Chondrocyte (in vitro differentiated cells): ENCODE data around the gene KIF25. TPM values are rescaled to one million over a fixed set of nuclear protein-coding genes. Genes with fewer than 3 reads are reported as not detected.

Experiments used
- DNase-seq: peaks from one replicate; pipeline ENCODE4 v3.0.0; 2021; ENCODE audit warnings: mixed read lengths, low spot score
- H3K27ac Mint-ChIP-seq: one replicate; pipeline ENCODE4 v1.8.0; 2021; ENCODE audit warnings: mild to moderate bottlenecking, moderate library complexity, mixed read lengths; ENCODE audit not compliant: unreplicated experiment
- H3K27me3 Mint-ChIP-seq: 2 replicates; pipeline ENCODE4 v1.8.0; 2021; ENCODE audit warnings: low read depth, mixed read lengths
- H3K36me3 Mint-ChIP-seq: 2 replicates; pipeline ENCODE4 v1.8.0; 2021; ENCODE audit warnings: low read depth, mixed read lengths
- H3K4me1 Mint-ChIP-seq: 2 replicates; pipeline ENCODE4 v1.8.0; 2021; ENCODE audit warnings: low read depth, mild to moderate bottlenecking, mixed read lengths
- H3K4me3 Mint-ChIP-seq: one replicate; pipeline ENCODE4 v1.8.0; 2021; ENCODE audit warnings: mild to moderate bottlenecking, moderate library complexity, mixed read lengths; ENCODE audit not compliant: unreplicated experiment
- H3K9me3 Mint-ChIP-seq: 2 replicates; pipeline ENCODE4 v1.8.0; 2021; ENCODE audit warnings: low read depth, mixed read lengths
- total RNA-seq: library from RNA; stranded (reverse); gene quantifications from 3 replicates; pipeline ENCODE4 v1.2.1, GENCODE V29; 2021
- TF ChIP-seq, protein P1 (sequence below): fragments of 200-600 bp; sonication (generic); IDR thresholded peaks from 2 replicates; pipeline ENCODE4 v1.5.0; 2021; ENCODE audit warnings: antibody characterized with exemption, mild to moderate bottlenecking, moderate library complexity

KIF25 gene
- total RNA-seq, 1 donor from 2014 or later, result not detected

- no peaks in the 10 kb centered on the region for H3K9me3 Mint-ChIP-seq
- H3K27ac Mint-ChIP-seq, result no peak overlapping the region
- no peak overlapping the region for H3K4me3 Mint-ChIP-seq
- H3K27me3 Mint-ChIP-seq, result peaks cover 4% of the 10 kb centered on the region
- H3K4me1 Mint-ChIP-seq, result peaks cover 11% of the 10 kb centered on the region
- no peaks in the 10 kb centered on the region for H3K36me3 Mint-ChIP-seq
- TF ChIP-seq, protein P1, sequence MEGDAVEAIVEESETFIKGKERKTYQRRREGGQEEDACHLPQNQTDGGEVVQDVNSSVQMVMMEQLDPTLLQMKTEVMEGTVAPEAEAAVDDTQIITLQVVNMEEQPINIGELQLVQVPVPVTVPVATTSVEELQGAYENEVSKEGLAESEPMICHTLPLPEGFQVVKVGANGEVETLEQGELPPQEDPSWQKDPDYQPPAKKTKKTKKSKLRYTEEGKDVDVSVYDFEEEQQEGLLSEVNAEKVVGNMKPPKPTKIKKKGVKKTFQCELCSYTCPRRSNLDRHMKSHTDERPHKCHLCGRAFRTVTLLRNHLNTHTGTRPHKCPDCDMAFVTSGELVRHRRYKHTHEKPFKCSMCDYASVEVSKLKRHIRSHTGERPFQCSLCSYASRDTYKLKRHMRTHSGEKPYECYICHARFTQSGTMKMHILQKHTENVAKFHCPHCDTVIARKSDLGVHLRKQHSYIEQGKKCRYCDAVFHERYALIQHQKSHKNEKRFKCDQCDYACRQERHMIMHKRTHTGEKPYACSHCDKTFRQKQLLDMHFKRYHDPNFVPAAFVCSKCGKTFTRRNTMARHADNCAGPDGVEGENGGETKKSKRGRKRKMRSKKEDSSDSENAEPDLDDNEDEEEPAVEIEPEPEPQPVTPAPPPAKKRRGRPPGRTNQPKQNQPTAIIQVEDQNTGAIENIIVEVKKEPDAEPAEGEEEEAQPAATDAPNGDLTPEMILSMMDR, result no peak
- DNase-seq, result no peak
Observed at GRCh38 chr6:168056892-168057527, 59.5 kb downstream of the KIF25 start.

DNA sequence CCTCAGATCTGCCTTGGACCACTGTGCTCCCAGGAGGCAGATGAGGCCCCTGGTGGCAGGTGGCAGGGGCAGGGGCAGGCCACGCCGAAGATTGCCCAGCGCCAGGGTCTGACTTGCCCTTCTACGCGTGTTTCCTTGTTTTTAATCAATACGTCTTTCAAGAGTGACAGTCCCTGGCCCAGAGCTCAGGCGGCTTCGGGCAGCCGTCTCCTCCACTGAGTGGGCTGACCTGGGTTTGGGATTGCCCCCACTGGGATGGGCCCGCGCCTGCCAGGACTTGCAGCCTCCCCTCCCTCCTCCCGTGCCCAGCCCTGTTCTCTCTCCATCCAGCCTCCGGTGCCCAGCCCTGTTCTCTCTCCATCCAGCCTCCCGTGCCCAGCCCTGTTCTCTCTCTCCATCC, 60.4 kb downstream of the KIF25 start:
- DNase-seq, result no peak
- H3K27ac Mint-ChIP-seq, result no peak overlapping the region
- H3K4me3 Mint-ChIP-seq, result no peak overlapping the region
- TF ChIP-seq, protein P1, result no peak
- no peaks in the 10 kb centered on the region for H3K9me3 Mint-ChIP-seq
- no peaks in the 10 kb centered on the region for H3K36me3 Mint-ChIP-seq
- peaks cover 4% of the 10 kb centered on the region for H3K27me3 Mint-ChIP-seq
- H3K4me1 Mint-ChIP-seq, result peaks cover 11% of the 10 kb centered on the region

DNA sequence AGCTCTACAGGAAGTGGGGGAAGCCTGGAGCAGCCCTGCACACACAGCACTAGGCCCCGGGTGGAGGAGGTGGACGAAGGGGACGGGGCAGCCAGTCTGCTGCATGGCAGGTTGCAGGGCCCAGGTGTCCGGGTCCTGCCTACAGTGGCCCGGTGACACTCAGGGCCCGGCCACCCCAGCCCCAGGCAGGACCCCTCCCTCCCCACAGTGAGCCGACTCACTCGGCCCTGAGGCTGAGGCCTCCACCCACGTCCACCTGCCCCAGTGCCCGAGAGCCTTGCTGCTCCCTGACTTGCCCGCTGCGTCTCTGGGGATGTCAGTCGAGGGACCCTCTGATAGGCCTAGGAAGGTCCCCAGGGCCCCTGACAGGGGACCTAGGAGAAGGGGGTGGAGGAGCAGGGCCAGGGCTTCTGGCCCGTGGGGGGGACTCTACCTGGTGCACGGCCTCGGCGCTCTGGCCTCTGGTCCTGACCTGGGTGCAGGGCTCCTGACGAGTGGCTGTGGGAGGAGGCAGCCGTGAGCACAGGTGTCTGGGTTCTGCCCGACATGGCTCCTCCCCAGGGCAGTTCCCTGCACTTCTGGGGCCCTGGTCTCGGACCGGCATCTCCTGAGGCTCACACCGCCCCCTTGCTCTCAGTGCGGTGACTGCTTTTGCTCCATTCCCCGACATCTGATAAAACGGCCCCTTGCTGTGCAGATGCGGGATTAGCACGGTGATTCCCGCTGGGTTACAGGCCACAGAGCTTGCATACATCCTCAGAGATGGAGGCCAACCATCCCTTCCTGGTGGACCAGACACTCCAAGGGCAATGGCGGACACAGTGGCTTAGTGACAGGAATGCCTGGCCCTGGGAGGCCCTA, 61.5 kb downstream of the KIF25 start:
- Mint-ChIP-seq H3K36me3 (no peaks in the 10 kb centered on the region), H3K27me3 (peaks cover 2% of the 10 kb centered on the region), H3K4me3 (no peak overlapping the region), H3K9me3 (no peaks in the 10 kb centered on the region), H3K27ac (no peak overlapping the region), H3K4me1 (peaks cover 11% of the 10 kb centered on the region)
- TF ChIP-seq, protein P1, result no peak
- no peak for DNase-seq

DNA sequence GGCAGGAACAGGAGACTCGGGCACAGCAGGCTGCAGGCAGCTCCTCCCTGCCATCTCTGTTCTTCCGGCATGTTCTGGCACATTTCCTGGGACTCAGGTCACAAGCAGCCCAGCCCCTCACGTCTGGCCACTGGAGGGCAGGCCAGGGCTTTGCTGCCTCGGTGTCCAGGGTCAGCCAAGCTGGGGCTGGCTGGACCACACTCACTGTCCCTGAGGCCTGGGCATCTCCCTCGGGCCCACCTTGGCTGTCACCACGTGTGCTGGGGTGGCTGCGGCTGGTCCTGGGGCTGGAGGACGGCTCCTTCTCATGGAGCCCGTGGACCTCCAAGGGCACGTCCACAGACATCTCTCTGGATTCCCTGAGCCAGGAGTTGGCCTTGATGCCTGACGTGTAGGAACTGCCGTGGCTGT, 63.1 kb downstream of the KIF25 start:
- no peaks in the 10 kb centered on the region for H3K9me3 Mint-ChIP-seq
- TF ChIP-seq, protein P1, result peak; percentile 88
- peaks cover 2% of the 10 kb centered on the region for H3K27me3 Mint-ChIP-seq
- H3K27ac Mint-ChIP-seq, result no peak overlapping the region
- H3K4me1 Mint-ChIP-seq, result peaks cover 7% of the 10 kb centered on the region
- no peak overlapping the region for H3K4me3 Mint-ChIP-seq
- H3K36me3 Mint-ChIP-seq, result no peaks in the 10 kb centered on the region
- DNase-seq, result no peak

DNA sequence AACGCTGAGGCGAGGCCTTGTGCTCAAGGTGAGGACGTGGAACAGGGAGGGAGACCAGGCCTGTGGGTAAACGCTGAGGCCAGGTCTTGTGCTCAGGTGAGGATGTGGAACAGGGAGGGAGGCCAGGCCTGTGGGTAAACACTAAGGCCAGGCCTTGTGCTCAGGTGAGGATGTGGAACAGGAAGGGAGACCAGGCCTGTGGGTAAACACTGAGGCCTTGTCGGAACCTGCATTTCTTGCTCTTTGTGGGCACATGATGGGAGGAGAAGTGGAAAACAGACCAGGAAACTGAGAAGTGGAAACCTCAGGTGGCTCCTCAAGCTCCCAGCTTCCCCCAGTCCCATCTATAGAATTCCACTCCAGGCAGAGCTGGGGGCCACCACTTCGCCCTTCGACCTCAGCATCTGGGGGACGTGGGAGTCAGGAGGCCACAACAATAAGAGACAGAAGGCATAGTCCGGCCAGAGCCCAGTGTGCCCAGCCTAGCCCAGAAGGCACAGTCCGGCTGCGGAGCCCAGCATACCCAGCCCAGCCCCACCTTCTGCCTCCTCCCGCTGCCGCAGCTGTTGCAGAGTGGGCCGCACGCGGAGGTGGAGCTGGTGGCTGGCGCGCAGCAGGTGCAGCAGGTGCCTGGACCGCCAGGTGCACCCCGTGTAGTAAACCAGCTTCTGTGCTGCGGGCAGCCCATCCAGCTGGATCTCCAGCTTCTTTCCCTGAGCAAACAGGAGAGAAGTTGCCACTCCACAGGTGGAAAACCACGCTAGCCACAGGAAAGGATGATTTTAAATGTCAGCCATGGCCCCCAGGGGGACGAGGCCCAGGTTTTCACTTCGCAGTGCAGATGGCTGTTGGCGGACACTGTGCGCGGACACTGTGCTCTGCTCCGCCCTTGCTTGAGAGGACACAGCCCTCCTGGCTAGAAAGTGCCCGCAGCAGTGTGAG, 64.1 kb downstream of the KIF25 start:
- Mint-ChIP-seq H3K4me1 (peaks cover 7% of the 10 kb centered on the region), H3K27ac (no peak overlapping the region), H3K27me3 (no peaks in the 10 kb centered on the region), H3K9me3 (no peaks in the 10 kb centered on the region), H3K36me3 (no peaks in the 10 kb centered on the region), H3K4me3 (no peak overlapping the region)
- no peak for DNase-seq
- TF ChIP-seq, protein P1, result no peak
